GM12872 (cell line): ENCODE measurements around the gene P2RY2.

Experiments used
- TF ChIP-seq, protein P1 (sequence below): IDR thresholded peaks from 3 replicates; pipeline ENCODE4 v1.5.1; 2011; ENCODE audit warnings: low read depth, mild to moderate bottlenecking, low read length, moderate library complexity; ENCODE audit not compliant: insufficient read depth

The P2RY2 gene

DNA sequence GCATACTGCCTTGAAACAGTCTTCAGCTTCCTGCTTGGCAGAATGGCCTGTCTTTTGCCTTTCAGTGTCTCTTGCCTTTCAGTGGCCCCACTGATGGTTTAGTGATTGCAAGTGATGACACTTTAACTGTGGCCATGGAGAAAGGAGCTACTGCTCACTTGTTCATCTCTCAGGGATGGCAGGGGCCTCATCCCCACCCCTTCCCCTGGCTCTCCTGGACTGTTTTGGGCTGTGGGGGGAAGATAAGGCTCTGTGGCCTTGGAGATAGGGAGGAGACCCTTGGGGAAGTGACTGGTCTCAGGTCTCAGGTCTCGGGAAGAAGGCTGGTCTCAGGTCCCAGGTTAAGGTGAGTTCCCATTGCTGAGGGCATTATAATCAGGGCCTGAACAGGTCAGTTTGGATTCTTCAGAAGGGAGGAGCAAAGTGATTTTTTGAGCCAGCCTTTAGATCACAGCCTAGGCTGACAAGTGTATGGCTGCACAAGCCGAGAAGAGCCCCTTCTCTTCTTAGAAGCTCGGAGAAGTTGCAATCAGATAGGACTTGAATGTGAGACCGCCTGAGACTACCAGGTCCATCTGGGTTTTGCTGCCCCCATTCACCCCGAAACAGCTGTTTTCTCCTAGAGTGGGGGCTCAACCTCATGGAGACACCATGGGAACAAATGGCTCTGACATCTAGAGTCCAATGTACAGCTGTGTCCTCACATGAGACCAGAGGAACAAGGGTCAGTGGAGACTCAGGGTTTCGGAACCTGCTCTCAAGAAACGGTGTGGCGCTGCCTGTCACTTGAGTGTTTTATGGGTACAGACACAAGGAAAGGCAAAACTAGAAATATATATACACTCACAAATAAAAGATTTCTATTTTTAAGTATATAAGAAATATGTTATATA, 15.9 kb upstream of the P2RY2 start:
- TF ChIP-seq, protein P1, sequence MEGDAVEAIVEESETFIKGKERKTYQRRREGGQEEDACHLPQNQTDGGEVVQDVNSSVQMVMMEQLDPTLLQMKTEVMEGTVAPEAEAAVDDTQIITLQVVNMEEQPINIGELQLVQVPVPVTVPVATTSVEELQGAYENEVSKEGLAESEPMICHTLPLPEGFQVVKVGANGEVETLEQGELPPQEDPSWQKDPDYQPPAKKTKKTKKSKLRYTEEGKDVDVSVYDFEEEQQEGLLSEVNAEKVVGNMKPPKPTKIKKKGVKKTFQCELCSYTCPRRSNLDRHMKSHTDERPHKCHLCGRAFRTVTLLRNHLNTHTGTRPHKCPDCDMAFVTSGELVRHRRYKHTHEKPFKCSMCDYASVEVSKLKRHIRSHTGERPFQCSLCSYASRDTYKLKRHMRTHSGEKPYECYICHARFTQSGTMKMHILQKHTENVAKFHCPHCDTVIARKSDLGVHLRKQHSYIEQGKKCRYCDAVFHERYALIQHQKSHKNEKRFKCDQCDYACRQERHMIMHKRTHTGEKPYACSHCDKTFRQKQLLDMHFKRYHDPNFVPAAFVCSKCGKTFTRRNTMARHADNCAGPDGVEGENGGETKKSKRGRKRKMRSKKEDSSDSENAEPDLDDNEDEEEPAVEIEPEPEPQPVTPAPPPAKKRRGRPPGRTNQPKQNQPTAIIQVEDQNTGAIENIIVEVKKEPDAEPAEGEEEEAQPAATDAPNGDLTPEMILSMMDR = no peak

DNA sequence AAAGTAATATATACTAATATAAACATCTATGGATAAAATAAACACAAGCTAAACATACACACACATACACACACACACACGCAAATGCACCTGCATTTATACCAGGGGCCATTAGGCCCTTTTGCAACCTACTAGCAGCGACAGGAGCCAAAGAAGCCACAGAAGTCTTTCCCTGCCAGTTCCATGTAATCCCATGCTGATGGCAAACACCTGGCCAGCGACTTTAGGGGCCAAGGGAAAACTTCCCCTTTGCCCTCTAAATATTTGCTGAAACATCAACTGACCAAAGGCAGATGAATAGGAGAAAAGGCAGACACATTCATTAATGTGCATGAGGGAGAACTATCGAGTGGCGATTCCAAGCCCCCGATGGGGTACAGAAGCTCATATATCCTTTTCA, 14.8 kb upstream of the P2RY2 start:
- TF ChIP-seq, protein P1 = no peak

DNA sequence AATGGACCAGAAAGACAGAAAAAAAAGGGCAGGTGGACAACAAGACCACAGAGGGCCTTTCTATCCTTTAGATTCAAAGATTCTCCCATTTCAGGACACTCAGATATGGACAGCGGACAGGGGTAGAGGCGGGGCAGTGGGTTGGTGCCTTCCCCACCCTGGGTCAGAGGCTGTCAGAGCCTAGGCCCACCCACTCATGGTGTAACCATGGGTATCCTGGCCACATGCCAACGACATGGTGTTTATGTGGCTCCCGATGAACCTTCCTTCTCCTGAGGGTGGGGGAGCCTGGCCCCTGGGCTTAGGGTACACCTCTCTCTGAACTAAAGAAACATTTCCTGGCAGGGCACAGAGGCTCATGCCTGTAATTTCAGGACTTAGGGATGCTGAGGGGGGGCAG, 14.3 kb upstream of the P2RY2 start:
- TF ChIP-seq, protein P1 = no peak

DNA sequence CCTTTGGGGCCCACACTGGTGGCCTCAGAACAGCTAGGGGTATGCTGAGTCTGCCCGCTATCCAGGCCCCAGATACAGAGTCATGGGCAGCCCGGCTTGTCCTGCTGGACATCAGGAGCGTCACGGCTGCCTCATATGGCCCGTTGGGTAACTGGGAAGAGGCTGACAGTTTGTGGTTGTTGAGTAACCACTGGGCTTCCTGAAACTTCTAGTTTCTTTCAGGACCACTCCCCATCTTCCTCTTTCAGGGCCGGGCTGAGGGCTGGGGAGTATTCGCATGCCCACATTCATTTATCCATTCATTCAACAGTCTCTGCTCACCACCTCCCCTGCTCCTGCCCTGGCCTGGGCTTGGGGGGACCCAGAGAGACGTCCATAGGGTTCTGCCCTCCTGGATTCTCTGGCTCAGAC, 13.4 kb upstream of the P2RY2 start:
- TF ChIP-seq, protein P1 = no peak

DNA sequence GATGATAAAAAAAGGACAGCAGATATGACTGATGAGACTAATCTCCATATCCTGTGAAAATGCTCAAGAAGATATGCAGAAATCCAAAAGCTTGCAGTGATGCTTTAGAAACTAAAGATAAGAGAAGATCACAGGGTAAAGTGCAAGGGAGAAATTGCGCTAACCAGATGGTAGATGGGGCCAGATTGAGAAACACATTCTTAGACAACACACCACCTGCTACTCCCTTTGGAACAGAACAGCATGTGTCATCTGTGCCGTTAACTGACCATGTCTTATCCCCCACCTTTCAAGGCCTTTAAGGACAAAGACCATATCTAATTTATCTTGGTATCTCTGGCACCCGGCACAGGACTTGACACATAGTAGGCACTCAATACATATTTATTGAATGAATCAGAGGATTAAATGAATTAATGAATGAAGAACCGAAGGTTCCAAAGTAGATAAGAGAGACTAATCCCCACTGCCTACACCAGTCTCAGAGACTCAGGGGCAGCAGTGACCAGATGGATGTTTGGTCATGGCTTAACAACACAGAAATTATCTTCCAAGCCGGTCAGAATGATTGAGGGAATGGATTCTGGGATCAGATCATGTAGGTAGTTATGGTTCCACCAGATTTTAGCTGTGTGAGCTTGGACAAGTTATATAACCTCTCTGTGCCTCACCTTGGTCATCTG, 12.3 kb upstream of the P2RY2 start:
- TF ChIP-seq, protein P1 = no peak

DNA sequence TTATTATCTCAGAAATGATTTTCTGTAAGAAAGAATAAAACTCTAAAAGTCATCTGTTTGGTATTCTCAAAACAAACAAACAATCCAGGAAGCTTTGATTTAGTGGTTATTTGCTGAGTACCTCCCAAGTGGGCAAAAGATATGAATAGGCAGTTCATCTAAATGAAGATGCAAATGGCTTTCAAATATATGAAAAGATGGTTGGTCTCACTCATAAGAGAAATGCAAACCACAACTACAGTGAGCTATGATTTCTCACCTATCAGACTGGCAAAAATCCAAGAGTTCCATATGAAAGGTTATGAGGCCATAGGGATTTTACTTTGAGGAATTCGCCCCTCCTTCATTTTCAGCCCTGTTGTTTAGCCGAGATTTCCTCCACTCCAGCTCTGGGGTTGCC, 11.3 kb upstream of the P2RY2 start:
- TF ChIP-seq, protein P1 = no peak

DNA sequence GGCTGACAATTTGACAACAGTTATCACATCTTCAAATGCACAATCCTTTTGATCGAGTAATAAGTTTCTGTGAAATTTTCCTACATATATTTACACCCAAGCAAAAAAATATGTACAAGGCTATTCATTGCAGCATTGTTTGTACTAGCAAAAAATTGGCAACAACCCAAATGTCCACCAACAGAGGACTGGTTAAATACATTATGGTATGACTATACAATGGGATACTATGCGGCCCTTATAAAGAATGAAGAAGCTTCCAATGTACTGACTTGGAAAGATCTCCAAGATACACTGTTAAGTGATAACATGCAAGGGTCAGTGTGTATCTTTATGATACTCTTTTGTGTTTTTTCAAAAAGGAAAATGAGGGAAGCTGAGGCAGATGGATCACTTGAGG, 8.2 kb upstream of the P2RY2 start:
- TF ChIP-seq, protein P1 = no peak
